GM19035 (cell line): ENCODE results near the gene RAB3IL1.
"Not testable (repeated sequence)": the region's sequence is repeated elsewhere in the genome, so short reads cannot be mapped to it uniquely, and the experiment has no call there.

Source experiments
- ATAC-seq: cut with Tn5 transposase; IDR thresholded peaks from one replicate; pipeline ENCODE4 v1.9.1; 2021; ENCODE audit not compliant: unreplicated experiment

Gene RAB3IL1

GRCh38 chr11:61953632-61954031 lies 36.3 kb upstream of the RAB3IL1 start:
- not testable (repeated sequence) for ATAC-seq

GRCh38 chr11:61952882-61953281 lies 35.5 kb upstream of the RAB3IL1 start:
- no peak for ATAC-seq

DNA sequence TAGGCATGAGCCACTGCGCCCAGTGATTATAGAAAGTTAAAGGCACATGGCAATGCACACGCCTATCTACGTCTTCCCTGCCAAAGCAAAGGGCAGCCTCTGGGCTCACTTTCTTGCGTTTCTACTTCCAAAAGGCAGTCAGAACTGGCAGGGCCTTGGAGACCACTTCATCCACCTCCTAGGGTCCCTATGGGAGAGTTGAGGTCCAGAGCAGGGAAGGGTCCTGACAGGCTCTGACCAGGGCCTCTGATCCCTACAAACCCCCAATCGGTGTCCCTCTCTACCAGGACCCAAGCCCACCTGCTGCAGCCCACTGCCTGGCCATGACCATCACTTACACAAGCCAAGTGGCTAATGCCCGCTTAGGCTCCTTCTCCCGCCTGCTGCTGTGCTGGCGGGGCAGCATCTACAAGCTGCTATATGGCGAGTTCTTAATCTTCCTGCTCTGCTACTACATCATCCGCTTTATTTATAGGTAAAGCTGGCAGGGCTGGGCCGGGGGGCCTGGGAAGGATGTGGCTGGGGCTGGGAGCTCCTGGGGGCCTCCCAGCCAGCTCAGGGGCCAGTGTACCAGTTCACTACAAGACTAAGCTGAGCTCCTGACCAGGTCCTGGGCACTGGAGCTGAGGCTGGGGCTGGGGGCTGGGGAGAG lies 34.2 kb upstream of the RAB3IL1 start:
- no peak for ATAC-seq

GRCh38 chr11:61950035-61950547 lies 32.7 kb upstream of the RAB3IL1 start, which contains the start of gene BEST1:
Gene BEST1 (plus strand): TSS chr11:61950351. CDS start chr11:61951807, 1,456 bp downstream.
- ATAC-seq: no peak

- no peak for ATAC-seq
Measured at GRCh38 chr11:61949169-61950034, 32.0 kb upstream of the RAB3IL1 start.

DNA sequence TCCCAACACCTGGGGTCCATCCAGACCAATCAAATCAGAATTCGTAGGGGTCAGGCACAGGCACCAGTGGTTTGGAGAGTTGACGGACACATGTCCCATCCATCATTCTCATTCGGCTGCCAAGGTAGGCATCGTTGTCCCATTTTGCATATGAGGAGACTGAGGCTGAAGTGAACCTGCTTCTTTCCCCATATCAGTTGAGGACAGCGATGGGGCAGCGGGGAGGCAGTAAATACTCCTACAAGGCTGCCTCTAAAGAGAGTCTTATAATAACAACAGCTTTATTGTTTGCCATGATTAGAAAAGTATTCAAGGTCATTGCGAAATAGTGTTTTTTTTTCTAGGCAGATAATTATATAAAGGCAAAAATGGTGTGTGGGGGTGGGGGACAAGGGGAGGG lies 31.1 kb upstream of the RAB3IL1 start:
- no peak for ATAC-seq

DNA sequence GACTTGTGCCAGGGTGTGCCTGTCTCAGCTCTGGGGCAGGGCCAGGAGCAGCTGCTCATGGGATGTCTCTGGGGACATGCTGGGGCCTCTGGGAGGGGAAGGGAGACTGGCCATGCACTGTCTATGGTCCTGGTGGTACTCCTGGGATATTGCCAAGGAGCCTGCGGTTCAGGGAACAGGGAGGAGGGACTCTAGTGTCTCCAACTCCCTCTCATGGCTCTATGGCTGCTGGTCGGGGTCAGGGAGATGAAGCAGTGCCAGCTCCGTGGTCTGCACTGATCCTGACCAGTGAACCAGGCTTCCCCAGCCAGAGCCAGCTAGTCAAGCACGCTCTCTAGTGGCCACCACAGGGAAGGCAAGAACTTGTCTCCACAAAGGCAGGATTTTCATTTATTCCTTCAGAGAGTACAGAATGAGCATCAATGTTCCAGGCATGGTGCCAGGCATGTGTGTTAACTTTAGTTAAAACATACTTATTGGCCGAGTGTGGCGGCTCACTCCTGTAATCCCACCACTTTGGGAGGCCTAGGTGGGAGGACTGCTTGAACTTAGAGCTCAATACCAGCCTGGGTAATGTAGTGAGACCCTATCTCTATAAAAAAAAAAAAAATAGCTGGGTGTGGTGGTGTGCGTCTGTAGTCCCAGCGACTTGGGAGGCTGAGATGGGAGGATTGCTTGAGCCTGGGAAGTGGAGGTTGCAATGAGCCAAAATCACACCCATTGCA lies 30.3 kb upstream of the RAB3IL1 start:
- no peak for ATAC-seq

DNA sequence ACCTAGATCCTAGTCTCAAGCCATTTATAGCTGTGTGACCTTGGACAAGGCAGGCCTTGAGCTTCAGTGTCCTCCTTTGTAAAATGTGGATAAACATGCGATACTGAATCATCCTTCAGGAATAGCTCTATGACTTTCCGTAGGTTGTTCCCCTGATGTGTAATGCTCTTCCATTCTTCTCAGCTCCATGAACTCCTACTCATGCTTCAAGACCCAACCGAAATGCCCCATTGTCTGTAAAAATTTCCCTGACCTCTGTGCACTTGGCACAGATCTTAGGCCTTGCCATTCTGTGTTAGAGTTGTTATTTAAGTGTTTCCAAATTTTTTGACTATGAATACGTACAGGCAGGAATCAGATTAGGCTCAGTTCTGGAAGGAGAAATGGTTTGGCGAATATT lies 29.5 kb upstream of the RAB3IL1 start:
- ATAC-seq: no peak

GRCh38 chr11:61945191-61945590 lies 27.8 kb upstream of the RAB3IL1 start:
- ATAC-seq: no peak

DNA sequence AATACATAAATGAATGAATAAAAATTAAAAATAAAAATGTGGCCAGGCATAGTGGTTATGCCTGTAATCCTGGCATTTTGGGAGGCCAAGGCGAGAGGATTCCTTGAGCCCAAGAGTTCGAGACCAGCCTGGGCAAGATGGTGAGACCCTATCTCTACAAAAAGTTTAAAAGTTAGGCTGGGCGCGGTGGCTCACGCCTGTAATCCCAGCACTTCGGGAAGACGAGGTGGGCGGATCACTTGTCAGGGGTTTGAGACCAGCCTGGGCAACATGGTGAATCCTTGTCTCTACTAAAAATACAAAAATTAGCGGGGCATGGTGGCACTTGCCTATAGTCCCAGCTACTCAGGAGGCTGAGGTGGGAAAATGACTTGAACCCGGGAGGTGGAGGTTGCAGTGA lies 23.1 kb upstream of the RAB3IL1 start:
- no peak for ATAC-seq

DNA sequence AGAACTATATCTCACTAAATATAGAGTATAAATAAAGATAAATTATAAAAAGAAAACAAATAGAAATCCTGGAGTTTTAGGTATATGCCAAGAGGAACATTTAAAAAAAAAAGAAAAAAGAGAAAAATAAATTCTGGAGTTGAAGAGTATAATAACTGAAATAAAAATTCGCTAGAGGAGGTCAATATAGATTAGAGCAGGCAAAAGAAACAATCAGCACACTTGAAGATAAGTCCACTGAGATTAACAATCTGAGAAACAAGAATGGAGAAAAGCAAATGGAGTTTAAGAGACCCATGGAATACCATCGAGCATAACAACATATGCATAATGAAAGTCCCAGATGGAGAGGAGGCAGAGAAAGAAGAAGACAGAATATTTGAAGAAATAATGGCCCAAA lies 18.5 kb upstream of the RAB3IL1 start:
- no peak for ATAC-seq

- no peak for ATAC-seq
Measured at GRCh38 chr11:61930933-61931332, 13.6 kb upstream of the RAB3IL1 start.

GRCh38 chr11:61928606-61929005 lies 11.2 kb upstream of the RAB3IL1 start:
- ATAC-seq: no peak

- ATAC-seq: no peak
Measured at GRCh38 chr11:61927501-61927900, 10.1 kb upstream of the RAB3IL1 start.

GRCh38 chr11:61926235-61926634 lies 8.9 kb upstream of the RAB3IL1 start:
- no peak for ATAC-seq

DNA sequence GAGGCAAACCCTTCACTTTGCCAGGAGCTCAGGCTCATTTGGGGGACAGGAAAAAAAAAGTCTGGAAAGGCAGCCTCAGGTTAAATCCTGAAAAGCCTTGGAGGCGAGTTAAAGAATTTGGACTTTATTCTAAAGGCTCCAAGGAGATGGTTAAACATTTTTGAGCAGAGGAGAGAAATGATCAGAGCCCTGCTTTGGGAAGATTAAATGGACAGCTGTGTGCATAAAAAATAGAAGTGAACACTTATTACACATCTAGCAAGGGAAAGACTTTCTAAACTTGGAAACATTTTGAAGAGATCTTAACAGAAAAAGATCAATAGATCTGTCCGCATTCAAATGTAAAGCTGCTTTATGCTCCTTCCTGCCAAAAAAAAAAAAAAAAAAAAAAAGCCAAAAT lies 8.4 kb upstream of the RAB3IL1 start:
- no peak for ATAC-seq

DNA sequence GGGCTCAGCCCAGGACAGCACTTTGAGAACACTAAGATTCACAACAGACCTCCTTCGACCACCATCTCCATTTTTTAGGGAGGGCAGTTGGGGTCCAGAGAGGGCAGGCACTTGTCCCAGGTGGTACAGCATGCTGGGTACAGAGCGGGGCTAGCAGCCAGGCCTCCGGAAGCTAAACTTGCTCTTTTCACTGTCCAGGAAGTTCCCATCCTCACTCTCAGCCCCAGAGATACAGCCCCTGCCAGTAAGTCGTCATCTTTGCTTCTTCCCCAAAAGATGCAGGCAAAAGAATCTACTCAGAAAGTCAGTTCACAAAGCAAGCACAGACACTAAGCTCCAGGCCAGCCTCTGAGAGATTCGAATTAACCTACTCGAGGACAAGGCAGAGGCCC lies 6.7 kb upstream of the RAB3IL1 start:
- no peak for ATAC-seq

GRCh38 chr11:61923166-61924063 lies 6.0 kb upstream of the RAB3IL1 start:
- no peak for ATAC-seq

- ATAC-seq: no peak
Measured at GRCh38 chr11:61922539-61922938, 5.2 kb upstream of the RAB3IL1 start.

- no peak for ATAC-seq
Measured at GRCh38 chr11:61921446-61921845, 4.1 kb upstream of the RAB3IL1 start.
